NB4 (cell line): ENCODE results near the gene NTM.

ENCODE experiments used
- DNase-seq: peaks from one replicate; pipeline ENCODE4 v3.0.0; 2010; ENCODE audit warnings: low read depth
- H3K4me3 ChIP-seq: one replicate; pipeline ENCODE4 v1.5.1; 2011; ENCODE audit warnings: mild to moderate bottlenecking, low read depth, low read length, moderate library complexity
- MAX ChIP-seq: IDR thresholded peaks from 2 replicates; pipeline ENCODE4 v1.6.1; 2011; ENCODE audit warnings: low read depth, low read length
- MYC ChIP-seq: IDR thresholded peaks from 2 replicates; pipeline ENCODE4 v1.6.1; 2011; ENCODE audit warnings: low read depth, low read length
- POLR2A ChIP-seq: IDR thresholded peaks from 2 replicates; pipeline ENCODE4 v1.6.1; 2011; ENCODE audit warnings: mild to moderate bottlenecking; ENCODE audit not compliant: insufficient read length; ENCODE audit errors: extremely low read depth
- TF ChIP-seq, protein P1 (sequence below): IDR thresholded peaks from one replicate; pipeline ENCODE4 v1.5.1; 2012; ENCODE audit warnings: low read depth, low read length

NTM gene

GRCh38 chr11:131462622-131463021 is 92.2 kb downstream of the NTM start:
- H3K4me3 ChIP-seq: no peak overlapping the region
- TF ChIP-seq, protein P1, sequence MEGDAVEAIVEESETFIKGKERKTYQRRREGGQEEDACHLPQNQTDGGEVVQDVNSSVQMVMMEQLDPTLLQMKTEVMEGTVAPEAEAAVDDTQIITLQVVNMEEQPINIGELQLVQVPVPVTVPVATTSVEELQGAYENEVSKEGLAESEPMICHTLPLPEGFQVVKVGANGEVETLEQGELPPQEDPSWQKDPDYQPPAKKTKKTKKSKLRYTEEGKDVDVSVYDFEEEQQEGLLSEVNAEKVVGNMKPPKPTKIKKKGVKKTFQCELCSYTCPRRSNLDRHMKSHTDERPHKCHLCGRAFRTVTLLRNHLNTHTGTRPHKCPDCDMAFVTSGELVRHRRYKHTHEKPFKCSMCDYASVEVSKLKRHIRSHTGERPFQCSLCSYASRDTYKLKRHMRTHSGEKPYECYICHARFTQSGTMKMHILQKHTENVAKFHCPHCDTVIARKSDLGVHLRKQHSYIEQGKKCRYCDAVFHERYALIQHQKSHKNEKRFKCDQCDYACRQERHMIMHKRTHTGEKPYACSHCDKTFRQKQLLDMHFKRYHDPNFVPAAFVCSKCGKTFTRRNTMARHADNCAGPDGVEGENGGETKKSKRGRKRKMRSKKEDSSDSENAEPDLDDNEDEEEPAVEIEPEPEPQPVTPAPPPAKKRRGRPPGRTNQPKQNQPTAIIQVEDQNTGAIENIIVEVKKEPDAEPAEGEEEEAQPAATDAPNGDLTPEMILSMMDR: no peak
- TF ChIP-seq MAX (no peak), MYC (no peak), POLR2A (no peak)
- no peak for DNase-seq

GRCh38 chr11:131463162-131463561 is 92.7 kb downstream of the NTM start:
- H3K4me3 ChIP-seq: no peak overlapping the region
- no peak for DNase-seq
- no peak for TF ChIP-seq POLR2A
- no peak for TF ChIP-seq MAX
- TF ChIP-seq MYC: no peak
- TF ChIP-seq, protein P1: no peak

- no peak for DNase-seq
- TF ChIP-seq POLR2A (no peak), MYC (no peak), MAX (no peak)
- TF ChIP-seq, protein P1: no peak
- no peak overlapping the region for H3K4me3 ChIP-seq
Observed at GRCh38 chr11:131463649-131464425, 93.4 kb downstream of the NTM start.

GRCh38 chr11:131464461-131464860 is 94.0 kb downstream of the NTM start:
- no peak overlapping the region for H3K4me3 ChIP-seq
- no peak for DNase-seq
- TF ChIP-seq POLR2A: no peak
- no peak for TF ChIP-seq MAX
- TF ChIP-seq, protein P1: no peak
- no peak for TF ChIP-seq MYC

GRCh38 chr11:131465039-131465438 is 94.6 kb downstream of the NTM start:
- no peak overlapping the region for H3K4me3 ChIP-seq
- no peak for TF ChIP-seq MAX
- no peak for TF ChIP-seq POLR2A
- TF ChIP-seq, protein P1: no peak
- no peak for TF ChIP-seq MYC
- no peak for DNase-seq
